NT2/D1 (cell line): Measurements from ENCODE around the gene RBM26.

Source experiments
- DNase-seq: peaks from one replicate; pipeline ENCODE4 v3.0.0-alpha.2; 2011; ENCODE audit warnings: low read depth, low spot score
- H3K27me3 ChIP-seq: 2 replicates; pipeline ENCODE4 v1.6.0; 2011; ENCODE audit warnings: mild to moderate bottlenecking; ENCODE audit not compliant: insufficient read length, insufficient read depth
- H3K36me3 ChIP-seq: 2 replicates; pipeline ENCODE4 v1.6.1; 2011; ENCODE audit warnings: mild to moderate bottlenecking, low read length, mixed read lengths; ENCODE audit not compliant: insufficient read depth, insufficient read length
- H3K4me1 ChIP-seq: 2 replicates; pipeline ENCODE4 v1.5.1; 2011; ENCODE audit not compliant: insufficient read depth, insufficient read length
- H3K4me3 ChIP-seq: 2 replicates; pipeline ENCODE4 v1.5.1; 2011; ENCODE audit warnings: low read depth; ENCODE audit not compliant: insufficient read length
- H3K9ac ChIP-seq: 2 replicates; pipeline ENCODE4 v1.6.0; 2011; ENCODE audit warnings: low read depth; ENCODE audit not compliant: insufficient read length
- H3K9me3 ChIP-seq: 2 replicates; pipeline ENCODE4 v1.5.1; 2011; ENCODE audit warnings: mild to moderate bottlenecking, low read length; ENCODE audit not compliant: insufficient read depth
- SUZ12 ChIP-seq: IDR thresholded peaks from 2 replicates; pipeline ENCODE4 v1.6.1; 2011; ENCODE audit not compliant: insufficient read length, insufficient read depth; ENCODE audit errors: extremely low read depth
- YY1 ChIP-seq: IDR thresholded peaks from 2 replicates; pipeline ENCODE4 v1.6.1; 2011; ENCODE audit not compliant: insufficient read length, insufficient read depth
- ZNF274 ChIP-seq: IDR thresholded peaks from 2 replicates; pipeline ENCODE4 v1.6.1; 2011; ENCODE audit warnings: mild to moderate bottlenecking, low read depth, low read length

Gene RBM26

DNA sequence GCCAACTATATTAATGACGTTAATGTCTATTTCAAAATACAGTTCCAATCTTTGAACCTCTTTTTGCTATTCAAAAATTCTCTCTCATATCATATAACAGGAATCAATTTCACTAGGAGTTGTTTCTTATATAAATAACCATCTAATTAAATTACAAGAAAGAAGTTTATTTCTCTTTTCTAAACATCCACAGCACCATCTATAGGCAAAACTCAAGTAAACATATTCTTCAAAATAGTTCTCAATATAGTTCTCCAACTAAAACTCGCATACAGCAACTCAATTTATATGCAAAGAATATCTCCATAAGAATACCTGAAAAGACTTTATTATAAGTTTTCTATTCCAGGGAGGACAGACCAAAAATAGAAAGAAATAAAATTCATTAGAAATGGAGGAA, 65.6 kb downstream of the RBM26 start:
- H3K27me3 ChIP-seq = no peaks in the 10 kb centered on the region
- no peaks in the 10 kb centered on the region for H3K4me1 ChIP-seq
- H3K4me3 ChIP-seq = no peak overlapping the region
- H3K9me3 ChIP-seq = no peaks in the 10 kb centered on the region
- DNase-seq = no peak
- no peak overlapping the region for H3K9ac ChIP-seq
- TF ChIP-seq SUZ12 (no peak), YY1 (no peak), ZNF274 (no peak)
- peaks cover 74% of the 10 kb centered on the region for H3K36me3 ChIP-seq

DNA sequence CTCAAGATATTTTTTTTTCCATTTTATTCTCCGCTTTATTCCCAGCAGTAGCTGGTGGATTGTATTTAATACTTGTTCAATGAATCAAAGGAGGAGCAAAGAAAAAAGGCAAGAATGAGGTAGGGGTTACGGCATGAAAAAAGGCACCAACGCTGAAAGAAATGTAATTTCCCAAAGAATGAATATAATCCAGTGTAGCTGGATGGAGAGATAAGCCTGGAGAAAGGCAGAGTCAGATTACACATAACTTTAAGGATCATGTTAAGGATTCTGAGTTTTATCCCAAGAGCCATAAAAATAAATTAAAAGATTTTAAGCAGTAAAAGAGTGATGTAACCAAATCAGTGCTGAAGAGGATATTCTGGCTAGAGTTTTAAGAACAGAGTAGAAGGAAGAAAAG, 67.7 kb downstream of the RBM26 start:
- Histone ChIP-seq H3K9ac (no peak overlapping the region), H3K27me3 (no peaks in the 10 kb centered on the region), H3K9me3 (no peaks in the 10 kb centered on the region), H3K36me3 (peaks cover 68% of the 10 kb centered on the region), H3K4me3 (no peak overlapping the region), H3K4me1 (no peaks in the 10 kb centered on the region)
- DNase-seq = no peak
- TF ChIP-seq SUZ12 (no peak), YY1 (no peak), ZNF274 (no peak)

DNA sequence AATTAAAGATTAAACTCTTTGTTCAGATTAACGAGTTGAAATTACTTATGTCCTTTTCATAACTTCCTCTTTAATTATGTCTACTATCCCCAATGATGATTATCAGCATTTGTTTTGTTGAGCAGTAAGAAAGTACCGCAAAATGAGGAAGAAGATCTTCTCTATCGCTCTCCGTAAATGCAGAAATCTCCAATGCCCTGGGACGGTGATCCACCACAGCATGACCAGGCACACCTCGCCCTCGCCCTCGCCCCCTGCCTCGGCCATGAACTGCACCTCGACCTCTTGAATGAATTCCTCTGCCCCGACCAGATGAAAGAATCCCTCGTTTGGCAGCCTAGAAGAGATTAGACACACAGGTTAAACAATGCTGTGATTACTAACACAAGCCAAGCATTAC, 69.1 kb downstream of the RBM26 start:
- DNase-seq = no peak
- Histone ChIP-seq H3K36me3 (peaks cover 58% of the 10 kb centered on the region), H3K4me3 (no peak overlapping the region), H3K4me1 (no peaks in the 10 kb centered on the region), H3K9me3 (no peaks in the 10 kb centered on the region), H3K9ac (no peak overlapping the region), H3K27me3 (no peaks in the 10 kb centered on the region)
- TF ChIP-seq ZNF274 (no peak), SUZ12 (no peak), YY1 (no peak)

DNA sequence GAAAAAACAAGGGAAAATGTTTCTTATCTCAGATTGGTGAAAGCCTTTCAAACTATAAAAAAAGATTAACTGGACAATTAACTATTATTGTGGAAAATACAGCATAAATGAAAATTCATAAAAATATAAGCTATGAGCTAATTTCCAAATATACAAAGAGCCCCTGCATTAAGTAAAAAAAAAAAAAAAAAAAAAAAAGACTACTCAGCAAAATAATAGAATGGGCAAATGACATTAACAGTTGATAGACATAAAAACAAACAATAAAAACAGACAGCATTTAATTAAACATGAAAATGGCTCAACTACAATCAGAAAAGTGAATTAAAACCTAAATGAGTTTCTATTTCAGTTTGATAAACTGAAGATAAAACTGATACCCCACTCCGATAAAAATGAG, 77.5 kb downstream of the RBM26 start:
- Histone ChIP-seq H3K27me3 (no peaks in the 10 kb centered on the region), H3K9me3 (no peaks in the 10 kb centered on the region), H3K4me3 (no peak overlapping the region), H3K9ac (no peak overlapping the region), H3K36me3 (peaks cover 18% of the 10 kb centered on the region), H3K4me1 (no peaks in the 10 kb centered on the region)
- DNase-seq = no peak
- no peak for TF ChIP-seq ZNF274
- no peak for TF ChIP-seq YY1
- no peak for TF ChIP-seq SUZ12

DNA sequence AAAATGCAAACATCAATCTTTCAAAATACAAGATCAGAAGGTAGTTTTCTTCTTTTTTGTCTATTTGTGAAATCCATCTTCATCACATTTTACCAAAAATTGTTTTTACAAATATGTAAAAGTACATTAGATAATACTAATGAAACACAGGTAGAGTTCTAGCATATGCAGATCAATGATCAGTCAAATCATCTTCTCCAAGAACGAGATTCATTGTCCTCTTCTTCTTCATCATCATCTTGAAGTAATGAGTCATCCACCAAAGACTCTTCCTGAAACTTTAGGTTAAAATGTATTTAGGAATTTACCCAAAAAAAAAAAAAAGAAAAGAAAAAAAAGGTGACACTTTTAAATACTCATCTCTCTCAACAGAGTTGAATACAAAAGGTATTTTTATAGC, 85.6 kb downstream of the RBM26 start:
- no peak for DNase-seq
- H3K9ac ChIP-seq = no peak overlapping the region
- TF ChIP-seq SUZ12 (no peak), YY1 (no peak), ZNF274 (no peak)
- H3K9me3 ChIP-seq = no peaks in the 10 kb centered on the region
- no peaks in the 10 kb centered on the region for H3K27me3 ChIP-seq
- no peak overlapping the region for H3K4me3 ChIP-seq
- no peaks in the 10 kb centered on the region for H3K4me1 ChIP-seq
- H3K36me3 ChIP-seq = peaks cover 17% of the 10 kb centered on the region

DNA sequence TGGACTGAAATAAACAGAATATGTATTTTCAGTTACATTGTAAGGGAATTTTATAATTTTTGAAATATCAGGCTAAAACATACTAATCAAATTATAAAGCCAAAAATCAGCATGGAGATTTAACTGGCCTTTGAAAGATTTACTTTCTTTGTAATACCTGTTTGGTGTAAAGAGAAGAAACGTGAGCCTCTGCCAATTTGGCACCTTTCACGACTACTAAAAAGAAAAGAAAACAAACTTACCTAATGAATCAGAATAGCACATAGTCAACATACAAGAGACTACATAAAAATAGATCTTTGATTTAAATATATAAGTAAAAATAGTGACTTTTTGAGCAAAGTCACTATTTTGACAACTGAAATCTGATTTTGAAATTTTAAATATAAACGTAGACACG, 87.4 kb downstream of the RBM26 start:
- Histone ChIP-seq H3K36me3 (peaks cover 17% of the 10 kb centered on the region), H3K4me1 (no peaks in the 10 kb centered on the region)

DNA sequence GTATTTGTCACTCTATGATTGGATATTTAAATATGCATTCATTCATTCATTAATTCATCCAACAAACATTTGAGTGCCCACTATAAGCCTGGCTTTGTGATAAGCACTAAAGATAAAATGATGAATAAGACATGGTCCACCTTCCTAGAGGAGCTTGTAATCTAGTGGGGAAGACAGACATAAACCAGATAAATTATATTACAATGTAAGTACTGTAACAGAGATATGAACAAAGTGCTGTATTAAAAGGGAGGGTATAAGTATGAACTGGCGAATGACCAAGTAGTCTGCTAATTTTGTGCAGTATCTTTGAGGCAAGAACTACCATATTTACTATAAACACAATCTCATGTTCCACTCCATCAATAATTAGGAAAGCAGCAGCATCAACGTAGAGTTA, 88.2 kb downstream of the RBM26 start:
- DNase-seq = no peak
- no peak for TF ChIP-seq ZNF274
- no peak for TF ChIP-seq YY1
- no peak for TF ChIP-seq SUZ12
- Histone ChIP-seq H3K27me3 (no peaks in the 10 kb centered on the region), H3K36me3 (peaks cover 17% of the 10 kb centered on the region), H3K4me3 (no peak overlapping the region), H3K9ac (no peak overlapping the region), H3K4me1 (no peaks in the 10 kb centered on the region), H3K9me3 (no peaks in the 10 kb centered on the region)

More for the DNA sequence above, 87.4 kb downstream of the RBM26 start:
- no peak for TF ChIP-seq ZNF274
- TF ChIP-seq YY1 = no peak
- no peak for TF ChIP-seq SUZ12
- H3K9ac ChIP-seq = no peak overlapping the region
- no peaks in the 10 kb centered on the region for H3K9me3 ChIP-seq
- H3K27me3 ChIP-seq = no peaks in the 10 kb centered on the region
- no peak overlapping the region for H3K4me3 ChIP-seq
- no peak for DNase-seq

DNA sequence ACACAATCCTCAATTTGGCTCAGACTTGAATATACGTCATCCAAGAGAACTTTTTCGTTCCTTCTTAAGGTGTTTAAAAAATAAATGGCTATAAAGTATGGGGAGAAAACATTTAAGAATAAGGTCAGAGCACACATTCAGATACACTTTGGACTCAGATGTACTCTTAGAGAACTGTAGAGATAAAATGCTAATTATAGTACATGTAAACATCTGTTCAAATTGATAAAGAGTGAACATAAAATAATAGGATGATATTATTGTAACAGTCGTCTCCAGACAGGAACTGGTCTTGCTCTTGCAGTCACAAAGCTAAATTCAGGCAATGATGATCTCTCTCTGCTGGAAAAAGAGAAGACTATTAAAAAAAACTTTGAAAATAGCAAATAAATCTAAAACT, 91.4 kb downstream of the RBM26 start:
- Histone ChIP-seq H3K4me1 (no peaks in the 10 kb centered on the region), H3K36me3 (peaks cover 4% of the 10 kb centered on the region)
- DNase-seq = no peak

More for the DNA sequence above, 91.4 kb downstream of the RBM26 start:
- Histone ChIP-seq H3K4me3 (no peak overlapping the region), H3K27me3 (no peaks in the 10 kb centered on the region), H3K9ac (no peak overlapping the region), H3K9me3 (no peaks in the 10 kb centered on the region)
- no peak for TF ChIP-seq SUZ12
